Erythroblast (primary cell): ENCODE results near the gene NOL4L.

ENCODE experiments used
- GATA1 ChIP-seq: IDR thresholded peaks from 2 replicates; pipeline ENCODE4 v1.6.1; 2011; ENCODE audit warnings: low read depth, mild to moderate bottlenecking, control low read depth, low read length, moderate library complexity
- POLR2A ChIP-seq: IDR thresholded peaks from 2 replicates; pipeline ENCODE4 v1.6.1; 2011; ENCODE audit warnings: mild to moderate bottlenecking, low read length

DNA sequence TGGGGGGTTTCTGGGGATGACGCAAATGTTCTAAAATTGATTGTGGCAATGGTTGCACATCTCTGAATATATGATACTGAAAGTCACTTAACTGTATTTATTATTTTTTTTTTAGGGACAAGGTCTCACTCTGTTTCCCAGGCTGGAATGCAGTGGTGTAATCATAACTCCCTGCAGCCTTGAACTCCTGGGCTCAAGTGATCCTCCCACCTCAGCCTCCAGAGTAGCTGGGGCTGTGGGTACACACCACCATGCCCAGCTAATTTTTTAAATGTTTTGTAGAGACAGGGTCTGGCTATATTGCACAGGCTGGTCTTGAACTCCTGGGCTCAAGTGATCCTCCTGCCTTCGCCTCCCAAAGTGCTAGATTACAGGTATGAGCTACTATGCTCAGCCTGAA, 33.4 kb downstream of the NOL4L start:
- TF ChIP-seq POLR2A (no peak), GATA1 (no peak)
